Measurements from ENCODE around the gene DIS3.

DNA sequence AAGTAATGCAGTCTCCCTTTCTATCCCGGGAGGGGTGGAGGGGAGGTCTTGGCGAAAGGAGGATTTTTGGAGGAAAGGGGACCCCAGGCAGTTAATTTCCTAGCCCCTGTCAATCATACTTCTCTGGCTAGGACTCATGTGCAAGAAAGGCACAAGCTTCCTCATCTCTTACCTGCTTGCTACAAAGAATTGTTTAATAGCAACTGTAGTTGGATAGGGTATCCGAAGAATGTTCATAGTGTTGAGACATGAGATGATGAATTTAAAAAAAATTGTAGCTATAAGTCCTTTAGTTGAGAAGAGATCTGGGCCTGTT, 53.5 kb downstream of the DIS3 start:
- TF ChIP-seq, protein P1, sequence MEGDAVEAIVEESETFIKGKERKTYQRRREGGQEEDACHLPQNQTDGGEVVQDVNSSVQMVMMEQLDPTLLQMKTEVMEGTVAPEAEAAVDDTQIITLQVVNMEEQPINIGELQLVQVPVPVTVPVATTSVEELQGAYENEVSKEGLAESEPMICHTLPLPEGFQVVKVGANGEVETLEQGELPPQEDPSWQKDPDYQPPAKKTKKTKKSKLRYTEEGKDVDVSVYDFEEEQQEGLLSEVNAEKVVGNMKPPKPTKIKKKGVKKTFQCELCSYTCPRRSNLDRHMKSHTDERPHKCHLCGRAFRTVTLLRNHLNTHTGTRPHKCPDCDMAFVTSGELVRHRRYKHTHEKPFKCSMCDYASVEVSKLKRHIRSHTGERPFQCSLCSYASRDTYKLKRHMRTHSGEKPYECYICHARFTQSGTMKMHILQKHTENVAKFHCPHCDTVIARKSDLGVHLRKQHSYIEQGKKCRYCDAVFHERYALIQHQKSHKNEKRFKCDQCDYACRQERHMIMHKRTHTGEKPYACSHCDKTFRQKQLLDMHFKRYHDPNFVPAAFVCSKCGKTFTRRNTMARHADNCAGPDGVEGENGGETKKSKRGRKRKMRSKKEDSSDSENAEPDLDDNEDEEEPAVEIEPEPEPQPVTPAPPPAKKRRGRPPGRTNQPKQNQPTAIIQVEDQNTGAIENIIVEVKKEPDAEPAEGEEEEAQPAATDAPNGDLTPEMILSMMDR (IDR thresholded peaks at IDR 0.05) = no peak
- TF ChIP-seq EP300 (IDR thresholded peaks at IDR 0.05; ENCODE audit: low read depth) (no peak), POLR2A (IDR thresholded peaks at IDR 0.05) (no peak), POLR2AphosphoS5 (IDR thresholded peaks at IDR 0.05) (no peak)

Measured in transverse colon (tissue), 4 donors.